ENCODE measurements around the gene LCN9. TPM values are rescaled to one million over a fixed set of nuclear protein-coding genes. Genes with fewer than 3 reads are reported as not detected.

LCN9 gene
- total and polyA plus RNA-seq, 8 donors: not detected

DNA sequence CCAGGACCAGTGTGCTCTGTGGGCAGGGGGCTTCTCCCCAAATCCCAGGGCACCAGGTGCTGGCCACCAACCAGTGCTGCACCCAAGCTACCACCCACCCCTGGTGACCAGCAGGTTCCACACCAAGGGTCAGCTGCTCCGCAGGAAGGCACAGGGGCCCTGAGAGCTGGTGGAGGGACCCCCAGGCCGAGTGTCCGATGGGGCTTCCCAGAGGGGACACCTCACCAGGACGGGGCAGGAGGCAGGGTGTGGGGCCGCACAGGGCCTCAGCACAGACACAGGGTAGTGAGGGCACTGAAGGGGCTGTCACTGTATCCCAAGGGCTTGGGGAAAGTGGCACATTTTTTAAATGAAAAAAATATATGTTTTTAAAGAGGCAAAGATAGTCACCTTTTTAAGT is 18.1 kb downstream of the LCN9 start:
- Histone ChIP-seq H3K36me3 (no peaks in the 10 kb centered on the region), H3K27ac (no peak overlapping the region), H3K4me1 (no peaks in the 10 kb centered on the region), H3K4me3 (no peak overlapping the region), H3K9me3 (no peaks in the 10 kb centered on the region), H3K27me3 (peaks cover 0 to 65% (median 15%) of the 10 kb centered on the region in 3 donors)
- intact Hi-C loops (cut with DNase I; ENCODE audit: low total_unique reads): no loop called here
- 76 to 95% (median 82%) methylated on average over 3 to 5 of the region's 5 CpGs for WGBS, 5 donors
- TF ChIP-seq EP300 (IDR thresholded peaks at IDR 0.05) (no peak), POLR2AphosphoS5 (IDR thresholded peaks at IDR 0.05) (no peak), POLR2A (IDR thresholded peaks at IDR 0.05) (no peak)
- TF ChIP-seq, protein P1, sequence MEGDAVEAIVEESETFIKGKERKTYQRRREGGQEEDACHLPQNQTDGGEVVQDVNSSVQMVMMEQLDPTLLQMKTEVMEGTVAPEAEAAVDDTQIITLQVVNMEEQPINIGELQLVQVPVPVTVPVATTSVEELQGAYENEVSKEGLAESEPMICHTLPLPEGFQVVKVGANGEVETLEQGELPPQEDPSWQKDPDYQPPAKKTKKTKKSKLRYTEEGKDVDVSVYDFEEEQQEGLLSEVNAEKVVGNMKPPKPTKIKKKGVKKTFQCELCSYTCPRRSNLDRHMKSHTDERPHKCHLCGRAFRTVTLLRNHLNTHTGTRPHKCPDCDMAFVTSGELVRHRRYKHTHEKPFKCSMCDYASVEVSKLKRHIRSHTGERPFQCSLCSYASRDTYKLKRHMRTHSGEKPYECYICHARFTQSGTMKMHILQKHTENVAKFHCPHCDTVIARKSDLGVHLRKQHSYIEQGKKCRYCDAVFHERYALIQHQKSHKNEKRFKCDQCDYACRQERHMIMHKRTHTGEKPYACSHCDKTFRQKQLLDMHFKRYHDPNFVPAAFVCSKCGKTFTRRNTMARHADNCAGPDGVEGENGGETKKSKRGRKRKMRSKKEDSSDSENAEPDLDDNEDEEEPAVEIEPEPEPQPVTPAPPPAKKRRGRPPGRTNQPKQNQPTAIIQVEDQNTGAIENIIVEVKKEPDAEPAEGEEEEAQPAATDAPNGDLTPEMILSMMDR (IDR thresholded peaks at IDR 0.05): no peak
- DNase-seq: no peak

GRCh38 chr9:135683401-135684034 is 20.4 kb downstream of the LCN9 start:
- WGBS, 5 donors: 64 to 72% (median 69%) methylated on average over 11 to 15 of the region's 15 CpGs
- no peak overlapping the region for H3K27ac ChIP-seq
- peaks cover 0 to 82% (median 15%) of the 10 kb centered on the region in 3 donors for H3K27me3 ChIP-seq
- intact Hi-C loops (cut with DNase I; ENCODE audit: low total_unique reads): no loop called here
- no peak overlapping the region for H3K4me3 ChIP-seq
- H3K36me3 ChIP-seq: no peaks in the 10 kb centered on the region
- no peaks in the 10 kb centered on the region for H3K9me3 ChIP-seq
- no peaks in the 10 kb centered on the region for H3K4me1 ChIP-seq
- no peak for DNase-seq
- TF ChIP-seq, protein P1 (IDR thresholded peaks at IDR 0.05): no peak
- TF ChIP-seq POLR2AphosphoS5 (IDR thresholded peaks at IDR 0.05) (no peak), POLR2A (IDR thresholded peaks at IDR 0.05) (no peak), EP300 (IDR thresholded peaks at IDR 0.05) (no peak)

- Histone ChIP-seq H3K36me3 (no peaks in the 10 kb centered on the region), H3K27ac (no peak overlapping the region), H3K9me3 (no peaks in the 10 kb centered on the region), H3K4me1 (no peaks in the 10 kb centered on the region), H3K27me3 (peaks cover 0 to 88% (median 15%) of the 10 kb centered on the region in 3 donors), H3K4me3 (no peak overlapping the region)
- intact Hi-C loops (cut with DNase I; ENCODE audit: low total_unique reads): no loop called here
- TF ChIP-seq POLR2A (IDR thresholded peaks at IDR 0.05): no peak
- TF ChIP-seq, protein P1 (IDR thresholded peaks at IDR 0.05): no peak
- TF ChIP-seq POLR2AphosphoS5 (IDR thresholded peaks at IDR 0.05): no peak
- no peak for TF ChIP-seq EP300 (IDR thresholded peaks at IDR 0.05)
- DNase-seq: no peak
- WGBS, 5 donors: 61 to 79% (median 77%) methylated on average over 17 of the region's 17 CpGs; no CpG with 5 or more reads in 1 of the 5 donors
Measured at GRCh38 chr9:135684691-135685090, 21.6 kb downstream of the LCN9 start.

GRCh38 chr9:135687216-135687615 is 24.1 kb downstream of the LCN9 start:
- no peak for DNase-seq
- 80 to 91% (median 84%) methylated on average over 12 to 15 of the region's 15 CpGs for WGBS, 5 donors
- TF ChIP-seq POLR2AphosphoS5 (IDR thresholded peaks at IDR 0.05) (no peak), EP300 (IDR thresholded peaks at IDR 0.05) (no peak), POLR2A (IDR thresholded peaks at IDR 0.05) (no peak)
- TF ChIP-seq, protein P1 (IDR thresholded peaks at IDR 0.05): no peak
- Histone ChIP-seq H3K4me1 (no peaks in the 10 kb centered on the region), H3K27me3 (peaks cover 0 to 89% (median 12%) of the 10 kb centered on the region in 3 donors), H3K27ac (no peak overlapping the region), H3K4me3 (no peak overlapping the region), H3K9me3 (no peaks in the 10 kb centered on the region), H3K36me3 (no peaks in the 10 kb centered on the region)
- intact Hi-C loops (cut with DNase I; ENCODE audit: low total_unique reads): no loop called here

All from stomach (tissue), 9 donors.